RWPE2 (cell line): Measurements from ENCODE around the gene HORMAD2.

Experiments
- ATAC-seq: fragments of 200-7000 bp; cut with Tn5 transposase; 3 replicates; pipeline ENCODE4 v1.9.1; 2021; ENCODE audit warnings: low read depth
- DNase-seq: peaks from one replicate; pipeline ENCODE4 v3.0.0-alpha.2; 2020; ENCODE audit warnings: low spot score
- H3K27ac ChIP-seq: fragments of 450-650 bp; 2 replicates; pipeline ENCODE4 v1.5.1; 2017; ENCODE audit warnings: mild to moderate bottlenecking; ENCODE audit not compliant: poor library complexity, severe bottlenecking
- H3K27me3 ChIP-seq: fragments of 250-450 bp; sonication (Bioruptor Pico); 2 replicates; pipeline ENCODE4 v1.5.1; 2021; ENCODE audit warnings: mild to moderate bottlenecking, moderate library complexity; ENCODE audit not compliant: insufficient read depth, poor library complexity, severe bottlenecking
- H3K36me3 ChIP-seq: fragments of 250-450 bp; sonication (Bioruptor Pico); 2 replicates; pipeline ENCODE4 v1.5.1; 2020; ENCODE audit warnings: low read depth, mild to moderate bottlenecking, moderate library complexity
- H3K4me1 ChIP-seq: fragments of 250-450 bp; sonication (Bioruptor Pico); 2 replicates; pipeline ENCODE4 v1.5.1; 2021; ENCODE audit warnings: mild to moderate bottlenecking, moderate library complexity; ENCODE audit not compliant: insufficient read depth, poor library complexity, severe bottlenecking
- H3K4me3 ChIP-seq: fragments of 250-450 bp; sonication (Bioruptor Pico); 2 replicates; pipeline ENCODE4 v1.5.1; 2021; ENCODE audit warnings: mild to moderate bottlenecking, moderate library complexity; ENCODE audit not compliant: severe bottlenecking
- H3K9me3 ChIP-seq: fragments of 250-450 bp; sonication (Bioruptor Pico); 2 replicates; pipeline ENCODE4 v1.5.1; 2021; ENCODE audit warnings: mild to moderate bottlenecking, moderate library complexity; ENCODE audit not compliant: severe bottlenecking
- TF ChIP-seq, protein P1 (sequence below): fragments of 450-650 bp; IDR thresholded peaks from one replicate; pipeline ENCODE4 v1.5.1; 2017; ENCODE audit warnings: mild to moderate bottlenecking, moderate library complexity; ENCODE audit not compliant: poor library complexity, severe bottlenecking

Gene HORMAD2

DNA sequence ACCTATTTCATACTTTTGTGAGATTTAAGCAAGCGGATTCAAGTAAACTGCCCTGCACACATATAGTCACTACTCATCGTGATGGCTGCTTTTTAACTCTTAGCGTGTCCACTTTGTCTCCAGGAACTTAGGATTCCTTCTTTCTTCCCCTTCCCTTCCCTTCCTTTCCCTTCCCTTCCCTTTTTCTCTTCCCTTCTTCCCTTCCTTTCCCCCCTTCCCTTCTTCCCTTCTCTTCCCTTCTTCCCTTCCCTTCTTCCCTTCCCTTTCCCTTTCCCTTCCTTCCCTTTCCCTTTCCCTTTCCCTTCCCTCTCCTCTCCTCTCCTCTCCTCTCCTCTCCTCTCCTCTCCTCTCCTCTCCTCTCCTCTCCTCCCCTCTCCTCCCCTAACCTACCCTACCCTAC, 100.4 kb downstream of the HORMAD2 start:
- no peaks in the 10 kb centered on the region for H3K36me3 ChIP-seq
- no peak overlapping the region for H3K27ac ChIP-seq
- H3K4me1 ChIP-seq: no peaks in the 10 kb centered on the region
- H3K9me3 ChIP-seq: no peaks in the 10 kb centered on the region
- TF ChIP-seq, protein P1, sequence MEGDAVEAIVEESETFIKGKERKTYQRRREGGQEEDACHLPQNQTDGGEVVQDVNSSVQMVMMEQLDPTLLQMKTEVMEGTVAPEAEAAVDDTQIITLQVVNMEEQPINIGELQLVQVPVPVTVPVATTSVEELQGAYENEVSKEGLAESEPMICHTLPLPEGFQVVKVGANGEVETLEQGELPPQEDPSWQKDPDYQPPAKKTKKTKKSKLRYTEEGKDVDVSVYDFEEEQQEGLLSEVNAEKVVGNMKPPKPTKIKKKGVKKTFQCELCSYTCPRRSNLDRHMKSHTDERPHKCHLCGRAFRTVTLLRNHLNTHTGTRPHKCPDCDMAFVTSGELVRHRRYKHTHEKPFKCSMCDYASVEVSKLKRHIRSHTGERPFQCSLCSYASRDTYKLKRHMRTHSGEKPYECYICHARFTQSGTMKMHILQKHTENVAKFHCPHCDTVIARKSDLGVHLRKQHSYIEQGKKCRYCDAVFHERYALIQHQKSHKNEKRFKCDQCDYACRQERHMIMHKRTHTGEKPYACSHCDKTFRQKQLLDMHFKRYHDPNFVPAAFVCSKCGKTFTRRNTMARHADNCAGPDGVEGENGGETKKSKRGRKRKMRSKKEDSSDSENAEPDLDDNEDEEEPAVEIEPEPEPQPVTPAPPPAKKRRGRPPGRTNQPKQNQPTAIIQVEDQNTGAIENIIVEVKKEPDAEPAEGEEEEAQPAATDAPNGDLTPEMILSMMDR: no peak
- H3K4me3 ChIP-seq: no peak overlapping the region
- DNase-seq (no peak), ATAC-seq (no peak)
- H3K27me3 ChIP-seq: no peaks in the 10 kb centered on the region

DNA sequence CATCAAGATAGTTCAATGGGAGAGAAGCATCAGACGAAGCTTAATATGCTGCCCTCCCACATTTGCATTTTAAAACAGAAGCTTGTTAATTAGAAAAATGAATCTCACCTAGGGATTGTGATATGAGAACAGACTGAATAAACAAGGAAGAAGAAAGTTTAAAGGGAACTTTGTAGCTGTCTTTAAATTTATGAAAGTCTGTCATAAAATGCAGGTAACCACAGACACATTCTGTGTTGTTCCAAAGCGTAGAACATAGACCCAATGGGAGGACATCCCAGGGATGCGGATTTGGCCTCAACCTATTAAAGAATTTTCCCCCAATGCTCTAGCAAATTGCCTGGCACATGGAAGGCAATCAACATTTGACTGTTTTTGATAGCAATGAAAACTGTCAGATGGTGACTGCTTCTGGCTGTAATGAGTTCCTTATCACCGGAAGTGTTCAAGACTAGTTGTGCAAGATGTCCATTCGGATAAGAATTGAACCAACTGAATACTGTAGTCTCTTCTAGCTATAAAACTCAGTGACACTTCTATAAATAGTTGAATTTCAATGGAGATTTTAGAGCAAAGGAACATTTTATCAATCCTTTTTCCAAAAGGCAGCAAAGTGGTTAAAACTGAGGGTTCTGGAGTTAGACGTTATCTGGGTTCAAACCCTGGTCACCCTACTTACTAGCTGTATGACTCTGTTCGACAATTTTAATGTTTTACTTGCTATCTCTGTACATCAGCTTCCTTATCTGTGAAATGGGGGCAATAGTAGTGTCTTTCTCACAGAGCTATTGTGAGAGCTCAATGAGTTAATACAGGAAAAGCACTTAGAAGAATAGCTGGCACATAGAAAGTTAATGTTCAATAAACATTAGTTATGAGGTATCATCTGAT, 101.4 kb downstream of the HORMAD2 start:
- no peak for ATAC-seq
- H3K4me1 ChIP-seq: no peaks in the 10 kb centered on the region
- H3K36me3 ChIP-seq: no peaks in the 10 kb centered on the region
- no peaks in the 10 kb centered on the region for H3K9me3 ChIP-seq
- no peak overlapping the region for H3K27ac ChIP-seq
- no peak overlapping the region for H3K4me3 ChIP-seq
- no peak for DNase-seq
- no peaks in the 10 kb centered on the region for H3K27me3 ChIP-seq
- TF ChIP-seq, protein P1: no peak

DNA sequence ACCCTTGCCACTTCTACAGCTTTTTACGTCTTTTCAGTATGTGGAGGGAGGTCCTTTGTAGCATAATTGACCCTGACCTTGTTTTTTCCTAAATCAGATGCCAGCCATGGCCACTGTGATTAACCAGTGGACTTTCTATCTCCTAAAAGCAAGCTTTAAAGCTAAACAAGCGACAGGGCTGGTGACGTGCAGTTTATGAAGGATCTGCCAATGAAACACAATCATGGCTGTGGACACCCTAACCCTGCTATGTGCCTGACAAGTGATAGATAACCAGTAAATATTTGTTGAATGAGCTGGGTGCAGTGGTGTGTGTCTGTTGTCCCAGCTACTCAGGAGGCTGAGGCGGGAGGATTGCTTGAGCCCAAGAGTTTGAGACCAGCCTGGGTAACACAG, 102.1 kb downstream of the HORMAD2 start:
- TF ChIP-seq, protein P1: no peak
- no peaks in the 10 kb centered on the region for H3K9me3 ChIP-seq
- DNase-seq: no peak
- no peaks in the 10 kb centered on the region for H3K4me1 ChIP-seq
- H3K27ac ChIP-seq: no peak overlapping the region
- ATAC-seq: no peak
- no peaks in the 10 kb centered on the region for H3K36me3 ChIP-seq
- H3K27me3 ChIP-seq: no peaks in the 10 kb centered on the region
- H3K4me3 ChIP-seq: no peak overlapping the region

DNA sequence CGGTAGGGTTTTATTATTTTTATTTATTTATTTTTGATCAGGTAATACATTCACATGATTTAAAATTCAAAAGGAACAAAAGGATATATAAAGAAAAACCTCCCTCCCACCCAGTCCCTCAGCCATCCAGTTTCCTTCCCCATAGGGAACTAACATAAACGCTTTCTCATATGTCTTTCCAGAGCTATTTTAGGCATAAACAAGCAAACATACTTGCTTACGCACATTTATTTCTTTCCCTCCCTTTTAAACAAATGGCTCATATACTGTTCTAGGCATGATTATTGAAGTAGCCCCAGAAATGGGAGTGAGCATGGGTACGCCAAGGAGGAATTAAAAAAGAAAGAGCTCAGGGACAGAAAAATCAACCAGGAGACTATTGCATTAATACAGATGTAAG, 102.6 kb downstream of the HORMAD2 start:
- Histone ChIP-seq H3K4me1 (no peaks in the 10 kb centered on the region), H3K4me3 (no peak overlapping the region), H3K36me3 (no peaks in the 10 kb centered on the region), H3K9me3 (no peaks in the 10 kb centered on the region), H3K27me3 (no peaks in the 10 kb centered on the region), H3K27ac (no peak overlapping the region)
- no peak for ATAC-seq
- TF ChIP-seq, protein P1: no peak
- no peak for DNase-seq

DNA sequence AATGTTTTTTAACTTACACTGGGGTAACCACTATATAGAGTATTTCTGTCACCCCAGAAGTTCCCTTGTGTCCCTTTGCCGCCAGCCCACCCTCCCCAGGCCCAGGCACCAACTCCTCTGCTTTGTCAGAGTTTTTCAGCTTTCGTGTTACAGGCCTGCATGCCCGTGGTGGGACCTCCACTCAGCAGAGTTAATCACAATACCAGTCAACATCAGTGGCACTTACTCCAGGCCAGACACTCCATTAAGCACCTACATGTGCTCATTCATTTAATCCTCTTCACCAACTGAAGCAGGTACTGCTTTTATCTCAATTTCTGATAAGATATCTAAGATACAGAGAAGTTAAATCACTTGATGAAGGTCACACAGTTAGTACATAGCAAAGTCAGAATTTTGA, 103.0 kb downstream of the HORMAD2 start:
- no peak overlapping the region for H3K27ac ChIP-seq
- TF ChIP-seq, protein P1: no peak
- H3K4me3 ChIP-seq: no peak overlapping the region
- no peak for DNase-seq
- H3K27me3 ChIP-seq: no peaks in the 10 kb centered on the region
- no peaks in the 10 kb centered on the region for H3K36me3 ChIP-seq
- no peak for ATAC-seq
- no peaks in the 10 kb centered on the region for H3K9me3 ChIP-seq
- H3K4me1 ChIP-seq: no peaks in the 10 kb centered on the region
